ENCODE data around the gene TRMT44.

- TF ChIP-seq, protein P1, sequence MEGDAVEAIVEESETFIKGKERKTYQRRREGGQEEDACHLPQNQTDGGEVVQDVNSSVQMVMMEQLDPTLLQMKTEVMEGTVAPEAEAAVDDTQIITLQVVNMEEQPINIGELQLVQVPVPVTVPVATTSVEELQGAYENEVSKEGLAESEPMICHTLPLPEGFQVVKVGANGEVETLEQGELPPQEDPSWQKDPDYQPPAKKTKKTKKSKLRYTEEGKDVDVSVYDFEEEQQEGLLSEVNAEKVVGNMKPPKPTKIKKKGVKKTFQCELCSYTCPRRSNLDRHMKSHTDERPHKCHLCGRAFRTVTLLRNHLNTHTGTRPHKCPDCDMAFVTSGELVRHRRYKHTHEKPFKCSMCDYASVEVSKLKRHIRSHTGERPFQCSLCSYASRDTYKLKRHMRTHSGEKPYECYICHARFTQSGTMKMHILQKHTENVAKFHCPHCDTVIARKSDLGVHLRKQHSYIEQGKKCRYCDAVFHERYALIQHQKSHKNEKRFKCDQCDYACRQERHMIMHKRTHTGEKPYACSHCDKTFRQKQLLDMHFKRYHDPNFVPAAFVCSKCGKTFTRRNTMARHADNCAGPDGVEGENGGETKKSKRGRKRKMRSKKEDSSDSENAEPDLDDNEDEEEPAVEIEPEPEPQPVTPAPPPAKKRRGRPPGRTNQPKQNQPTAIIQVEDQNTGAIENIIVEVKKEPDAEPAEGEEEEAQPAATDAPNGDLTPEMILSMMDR (conservative IDR thresholded peaks at IDR 0.05; ENCODE audit: low read depth, low read length), result no peak
- TF ChIP-seq EZH2 (IDR thresholded peaks at IDR 0.05; ENCODE audit: low read length, unreplicated experiment) (no peak), EZH2phosphoT487 (IDR thresholded peaks at IDR 0.05; ENCODE audit: borderline replicate concordance, low read length) (no peak)
Observed at GRCh38 chr4:8451440-8452182, 11.0 kb downstream of the TRMT44 start.

Data from PC-3 (cell line).